Superior temporal gyrus (tissue), 1 donor: ENCODE results near the gene MTMR2.
"Not testable (repeated sequence)": the region's sequence is repeated elsewhere in the genome, so short reads cannot be mapped to it uniquely, and the experiment has no call there.

Experiments used
- DNase-seq: peaks from one replicate; pipeline ENCODE4 v3.0.0-alpha.2; 2016; ENCODE audit errors: extremely low spot score

Gene MTMR2

GRCh38 chr11:95816037-95816436 lies 107.9 kb downstream of the MTMR2 start:
- DNase-seq, result no peak

GRCh38 chr11:95811052-95811451 lies 112.9 kb downstream of the MTMR2 start:
- not testable (repeated sequence) for DNase-seq

GRCh38 chr11:95806464-95806863 lies 117.4 kb downstream of the MTMR2 start:
- not testable (repeated sequence) for DNase-seq

GRCh38 chr11:95805869-95806268 lies 118.0 kb downstream of the MTMR2 start:
- DNase-seq, result no peak

- DNase-seq, result no peak
These were observed 119.9 kb downstream of the MTMR2 start for GRCh38 chr11:95803973-95804372.

- DNase-seq, result no peak
These were observed 121.1 kb downstream of the MTMR2 start for GRCh38 chr11:95802806-95803205.

- no peak for DNase-seq
These were observed 123.5 kb downstream of the MTMR2 start for GRCh38 chr11:95800438-95800837.

GRCh38 chr11:95799546-95799945 lies 124.4 kb downstream of the MTMR2 start:
- no peak for DNase-seq

- no peak for DNase-seq
These were observed 127.4 kb downstream of the MTMR2 start for GRCh38 chr11:95796501-95796900.

GRCh38 chr11:95795627-95796295 lies 128.1 kb downstream of the MTMR2 start:
- no peak for DNase-seq

GRCh38 chr11:95794086-95794485 lies 129.8 kb downstream of the MTMR2 start:
- no peak for DNase-seq

GRCh38 chr11:95793116-95793515 lies 130.8 kb downstream of the MTMR2 start:
- no peak for DNase-seq

- DNase-seq, result no peak
These were observed 131.2 kb downstream of the MTMR2 start for GRCh38 chr11:95792700-95793099.

GRCh38 chr11:95792200-95792599 lies 131.7 kb downstream of the MTMR2 start:
- no peak for DNase-seq

GRCh38 chr11:95791709-95792033 lies 132.2 kb downstream of the MTMR2 start:
- no peak for DNase-seq

GRCh38 chr11:95790933-95791708 lies 132.8 kb downstream of the MTMR2 start:
- peak; percentile 49 for DNase-seq

GRCh38 chr11:95790123-95790932 lies 133.6 kb downstream of the MTMR2 start, which contains the start of gene CEP57:
Gene CEP57, plus strand, starts transcription at chr11:95790498. Its CDS starts 201 bp downstream, at chr11:95790699.
- DNase-seq, result peak; percentile 99

GRCh38 chr11:95789506-95790122 lies 134.3 kb downstream of the MTMR2 start, which contains the start of gene FAM76B:
Gene FAM76B, minus strand, starts transcription at chr11:95789782. Its CDS starts 304 bp downstream, at chr11:95789478.
- DNase-seq, result peak; percentile 99

GRCh38 chr11:95788921-95789505 lies 134.9 kb downstream of the MTMR2 start:
- DNase-seq, result no peak
